GM13976 (cell line): Measurements from ENCODE around the gene ABLIM2.

Experiments
- DNase-seq: peaks from one replicate; pipeline ENCODE4 v3.0.0; 2012; ENCODE audit warnings: low spot score
- in situ Hi-C: fragments of 300-500 bp; cut with MboI; formaldehyde crosslinking; loops from one replicate; pipeline ENCODE4 v1.12.0; 2022; ENCODE audit warnings: low sequenced_read_pairs, mixed read lengths, inconsistent platforms; ENCODE audit not compliant: unreplicated experiment
- TF ChIP-seq, protein P1 (sequence below): IDR thresholded peaks from 2 replicates; pipeline ENCODE4 v1.5.1; 2012; ENCODE audit warnings: borderline replicate concordance, mild to moderate bottlenecking; ENCODE audit not compliant: insufficient read depth; ENCODE audit errors: extremely low read depth, missing control alignments, control extremely low read depth

ABLIM2 gene

DNA sequence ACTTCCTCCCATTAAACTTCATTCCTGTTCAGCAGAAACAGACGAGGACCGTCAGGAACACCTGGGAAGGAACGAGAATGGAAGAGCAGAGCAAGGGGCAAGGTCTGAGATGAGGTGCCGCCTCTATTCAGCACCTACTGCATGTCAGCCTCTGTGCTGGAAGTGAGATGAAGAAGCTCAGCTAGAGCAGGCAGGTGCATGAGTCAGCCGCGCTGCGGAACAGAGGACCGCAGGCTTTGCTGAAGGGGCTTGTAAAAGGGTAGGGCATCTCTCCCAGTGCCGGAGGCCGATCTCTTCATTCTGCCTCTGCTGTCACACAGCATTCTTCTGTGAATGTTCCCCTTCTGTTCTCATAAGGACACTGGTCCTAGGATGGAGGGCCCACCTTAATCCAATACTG lies 6.1 kb upstream of the ABLIM2 start:
- DNase-seq: no peak
- in situ Hi-C loops: no loop called here

DNA sequence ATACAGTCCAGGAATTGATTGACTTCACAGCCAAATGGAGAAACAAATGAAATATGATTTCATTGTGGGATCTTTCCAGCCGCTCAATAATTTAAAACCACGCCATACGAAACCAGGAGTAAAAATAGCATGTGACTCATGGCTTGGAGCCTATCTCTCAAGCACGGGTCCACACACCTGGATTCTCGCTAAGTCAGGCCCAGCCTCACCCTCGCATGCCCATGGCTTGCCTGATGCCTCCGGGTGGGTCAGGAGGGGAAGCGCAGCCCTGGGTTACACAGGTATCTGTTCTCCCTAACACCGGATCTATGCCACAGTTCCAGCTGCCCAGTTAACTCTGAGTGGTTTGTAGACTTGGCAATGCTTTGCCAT lies 5.6 kb upstream of the ABLIM2 start:
- in situ Hi-C loops: no loop called here
- TF ChIP-seq, protein P1, sequence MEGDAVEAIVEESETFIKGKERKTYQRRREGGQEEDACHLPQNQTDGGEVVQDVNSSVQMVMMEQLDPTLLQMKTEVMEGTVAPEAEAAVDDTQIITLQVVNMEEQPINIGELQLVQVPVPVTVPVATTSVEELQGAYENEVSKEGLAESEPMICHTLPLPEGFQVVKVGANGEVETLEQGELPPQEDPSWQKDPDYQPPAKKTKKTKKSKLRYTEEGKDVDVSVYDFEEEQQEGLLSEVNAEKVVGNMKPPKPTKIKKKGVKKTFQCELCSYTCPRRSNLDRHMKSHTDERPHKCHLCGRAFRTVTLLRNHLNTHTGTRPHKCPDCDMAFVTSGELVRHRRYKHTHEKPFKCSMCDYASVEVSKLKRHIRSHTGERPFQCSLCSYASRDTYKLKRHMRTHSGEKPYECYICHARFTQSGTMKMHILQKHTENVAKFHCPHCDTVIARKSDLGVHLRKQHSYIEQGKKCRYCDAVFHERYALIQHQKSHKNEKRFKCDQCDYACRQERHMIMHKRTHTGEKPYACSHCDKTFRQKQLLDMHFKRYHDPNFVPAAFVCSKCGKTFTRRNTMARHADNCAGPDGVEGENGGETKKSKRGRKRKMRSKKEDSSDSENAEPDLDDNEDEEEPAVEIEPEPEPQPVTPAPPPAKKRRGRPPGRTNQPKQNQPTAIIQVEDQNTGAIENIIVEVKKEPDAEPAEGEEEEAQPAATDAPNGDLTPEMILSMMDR: no peak
- DNase-seq: no peak

More for the DNA sequence above, 6.1 kb upstream of the ABLIM2 start:
- TF ChIP-seq, protein P1: no peak

DNA sequence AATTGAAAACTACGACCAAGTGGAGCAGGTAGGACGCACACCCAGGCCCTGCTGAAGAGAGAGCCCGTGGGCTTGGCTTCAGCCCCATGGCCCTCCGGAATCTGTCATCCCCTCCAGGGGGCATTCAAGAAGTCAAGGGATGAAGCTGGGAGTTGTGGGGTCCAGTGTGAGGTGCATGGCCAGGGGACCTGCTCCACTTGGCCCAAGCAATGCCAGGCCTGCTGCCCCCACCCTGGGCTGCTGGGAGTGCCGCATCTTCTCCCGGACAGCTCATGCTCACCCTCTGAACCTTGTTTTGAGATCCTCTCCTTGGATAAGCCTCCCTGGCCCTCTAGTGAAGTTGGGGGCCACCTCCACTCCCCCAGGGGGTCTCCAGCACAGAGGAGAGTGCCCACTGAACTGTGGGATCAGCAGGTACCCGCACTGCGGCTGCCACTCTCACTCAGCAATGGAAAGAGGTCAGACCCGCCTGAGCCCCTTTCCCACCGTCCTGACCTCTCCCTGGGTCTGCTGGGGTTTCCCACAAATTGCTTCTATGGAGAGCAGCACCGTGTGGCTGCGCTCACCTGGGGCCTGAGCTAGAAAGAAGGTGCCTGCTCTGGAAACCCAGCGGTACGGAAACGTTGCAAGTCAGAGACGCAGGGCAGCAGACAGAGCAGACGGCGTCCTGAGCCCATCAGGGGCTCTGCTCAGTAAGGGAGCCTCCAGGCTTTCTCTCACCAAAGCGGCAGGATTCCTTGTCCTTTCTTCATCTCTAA lies 5.0 kb upstream of the ABLIM2 start:
- TF ChIP-seq, protein P1: no peak
- in situ Hi-C loops: no loop called here
- no peak for DNase-seq

DNA sequence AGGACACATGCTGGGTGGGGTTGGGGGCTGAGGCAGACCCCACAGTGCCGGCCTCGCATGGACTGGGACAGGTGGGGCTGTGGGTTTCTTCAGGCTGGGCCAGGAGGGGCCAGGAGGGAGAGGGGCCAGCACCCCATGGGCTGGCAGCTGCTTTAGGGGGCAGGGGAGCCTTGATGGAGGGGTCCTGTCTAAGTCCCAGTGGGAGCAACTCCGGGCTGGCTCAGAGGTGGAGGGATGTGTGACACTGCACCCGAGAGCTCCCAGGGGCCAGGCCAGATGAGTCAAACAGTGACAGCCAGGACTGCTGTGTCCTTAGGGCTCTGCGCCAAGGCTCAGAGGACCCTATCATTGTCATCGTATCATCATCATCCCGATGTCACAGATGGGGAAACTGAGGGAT lies 4.4 kb upstream of the ABLIM2 start:
- in situ Hi-C loops: no loop called here
- no peak for DNase-seq
- TF ChIP-seq, protein P1: no peak

DNA sequence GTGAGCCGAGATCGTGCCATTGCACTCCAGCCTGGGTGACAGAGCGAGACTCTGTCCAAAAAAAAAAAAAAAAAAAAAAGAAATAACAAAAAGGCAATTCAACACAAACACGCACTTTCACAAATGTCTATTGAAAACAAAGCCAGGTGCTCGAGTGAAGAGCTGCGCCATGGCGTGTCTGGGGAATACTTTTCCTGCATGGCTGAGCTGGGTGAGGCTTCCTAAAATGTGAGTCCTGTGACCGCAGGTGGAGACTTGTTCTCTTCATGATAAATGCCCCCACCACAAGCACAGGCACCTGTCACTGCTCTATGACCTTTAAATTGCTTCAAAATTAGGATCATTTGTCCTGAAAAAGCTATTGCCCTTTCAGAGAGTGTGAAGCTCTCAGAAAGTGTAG lies 4.0 kb upstream of the ABLIM2 start:
- in situ Hi-C loops: no loop called here
- DNase-seq: no peak
- TF ChIP-seq, protein P1: no peak

DNA sequence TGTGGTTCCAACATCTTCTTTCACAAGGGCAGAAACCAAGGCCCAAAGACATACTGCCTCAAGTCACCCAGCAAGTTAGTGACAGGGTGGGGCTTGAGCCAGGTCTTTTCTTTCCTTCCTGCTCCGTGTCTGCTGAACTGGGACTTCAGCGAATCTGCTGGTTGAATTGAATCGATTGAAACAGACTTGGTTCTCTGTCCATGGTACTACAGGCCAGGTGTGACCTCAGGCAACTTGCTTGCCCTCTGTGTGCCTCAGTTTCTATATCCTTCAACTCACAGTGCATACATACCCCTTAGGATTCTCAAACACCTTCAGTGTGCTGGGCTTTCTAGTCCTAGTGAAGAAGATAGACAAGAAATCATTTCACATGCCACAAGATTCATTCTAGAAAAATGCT lies 2.0 kb upstream of the ABLIM2 start:
- TF ChIP-seq, protein P1: no peak
- DNase-seq: no peak
- in situ Hi-C loops: no loop called here

DNA sequence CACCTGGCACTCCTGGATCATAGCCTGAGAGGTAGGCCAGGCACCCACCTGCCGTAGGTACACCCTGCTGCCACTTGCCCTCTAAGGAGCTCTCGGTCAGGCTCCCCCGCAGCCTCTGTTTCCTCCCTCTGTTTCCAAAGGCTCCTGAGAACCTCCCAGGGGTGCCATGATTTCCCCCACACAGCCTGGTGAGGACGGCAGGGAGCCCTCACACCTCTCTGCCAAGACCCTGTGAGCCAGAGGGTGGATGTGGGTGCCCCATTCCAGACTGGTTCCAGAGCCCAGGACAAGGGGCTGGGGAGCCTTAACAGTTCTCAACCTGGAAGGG lies 1.6 kb upstream of the ABLIM2 start:
- in situ Hi-C loops: no loop called here
- DNase-seq: no peak
- TF ChIP-seq, protein P1: no peak
